Measurements from ENCODE around the gene ZNF275.
"Not testable (repeated sequence)": the region's sequence is repeated elsewhere in the genome, so short reads cannot be mapped to it uniquely, and the experiment has no call there.

The ZNF275 gene

GRCh38 chrX:153318811-153319210 is 15.1 kb upstream of the ZNF275 start:
- no peak for FAIRE-seq

GRCh38 chrX:153319295-153320046 is 14.5 kb upstream of the ZNF275 start:
- no peak for DNase-seq (ENCODE audit: insufficient read length, low spot score)
- no peak for FAIRE-seq

More at GRCh38 chrX:153318811-153319210, 15.1 kb upstream of the ZNF275 start:
- no peak for DNase-seq (ENCODE audit: insufficient read length, low spot score)

- not testable (repeated sequence) for FAIRE-seq
Measured at GRCh38 chrX:153320047-153320443, 13.9 kb upstream of the ZNF275 start.

GRCh38 chrX:153320555-153321184 is 13.3 kb upstream of the ZNF275 start:
- FAIRE-seq, result no peak
- DNase-seq (ENCODE audit: insufficient read length, low spot score), result no peak

More at GRCh38 chrX:153320047-153320443, 13.9 kb upstream of the ZNF275 start:
- DNase-seq (ENCODE audit: insufficient read length, low spot score), result not testable (repeated sequence)

- DNase-seq (ENCODE audit: insufficient read length, low spot score), result no peak
- FAIRE-seq, result no peak
Measured at GRCh38 chrX:153321381-153322124, 12.4 kb upstream of the ZNF275 start, which contains the start of gene PNMA6F. Gene PNMA6F, minus strand, starts transcription at chrX:153321767. Its CDS starts 1,093 bp downstream, at chrX:153320674.

- no peak for FAIRE-seq
Measured at GRCh38 chrX:153327561-153327960, 6.4 kb upstream of the ZNF275 start.

GRCh38 chrX:153333266-153333665 is 687 bp upstream of the ZNF275 start:
- FAIRE-seq (no peak), DNase-seq (ENCODE audit: insufficient read length, low spot score) (no peak)

More at GRCh38 chrX:153327561-153327960, 6.4 kb upstream of the ZNF275 start:
- no peak for DNase-seq (ENCODE audit: insufficient read length, low spot score)

GRCh38 chrX:153334654-153335295 is 822 bp downstream of the ZNF275 start:
- FAIRE-seq (no peak), DNase-seq (ENCODE audit: insufficient read length, low spot score) (no peak)

- FAIRE-seq, result no peak
- no peak for DNase-seq (ENCODE audit: insufficient read length, low spot score)
Measured at GRCh38 chrX:153336121-153336894, 2.4 kb downstream of the ZNF275 start.

GRCh38 chrX:153336988-153337387 is 3.0 kb downstream of the ZNF275 start:
- DNase-seq (ENCODE audit: insufficient read length, low spot score) (no peak), FAIRE-seq (no peak)

- FAIRE-seq, result no peak
- no peak for DNase-seq (ENCODE audit: insufficient read length, low spot score)
Measured at GRCh38 chrX:153338836-153339235, 4.9 kb downstream of the ZNF275 start.

- DNase-seq (ENCODE audit: insufficient read length, low spot score), result no peak
- no peak for FAIRE-seq
Measured at GRCh38 chrX:153339662-153340061, 5.7 kb downstream of the ZNF275 start.

- FAIRE-seq (no peak), DNase-seq (ENCODE audit: insufficient read length, low spot score) (no peak)
Measured at GRCh38 chrX:153340111-153340510, 6.2 kb downstream of the ZNF275 start.

- DNase-seq (ENCODE audit: insufficient read length, low spot score) (no peak), FAIRE-seq (no peak)
Measured at GRCh38 chrX:153342762-153343558, 9.0 kb downstream of the ZNF275 start.

GRCh38 chrX:153343674-153344073 is 9.7 kb downstream of the ZNF275 start:
- FAIRE-seq (no peak), DNase-seq (ENCODE audit: insufficient read length, low spot score) (no peak)

- DNase-seq (ENCODE audit: insufficient read length, low spot score) (no peak), FAIRE-seq (no peak)
Measured at GRCh38 chrX:153347530-153347929, 13.6 kb downstream of the ZNF275 start.

- no peak for DNase-seq (ENCODE audit: insufficient read length, low spot score)
Measured at GRCh38 chrX:153348421-153348820, 14.5 kb downstream of the ZNF275 start.

GRCh38 chrX:153349952-153350351 is 16.0 kb downstream of the ZNF275 start:
- DNase-seq (ENCODE audit: insufficient read length, low spot score) (no peak), FAIRE-seq (no peak)

More at GRCh38 chrX:153348421-153348820, 14.5 kb downstream of the ZNF275 start:
- FAIRE-seq, result no peak

GRCh38 chrX:153351981-153352380 is 18.0 kb downstream of the ZNF275 start:
- DNase-seq (ENCODE audit: insufficient read length, low spot score) (no peak), FAIRE-seq (no peak)

All from HTR-8/SVneo (cell line).